Hippocampal formation (tissue), 2 donors: ENCODE data around the gene ITPR3.

ENCODE experiments used
- DNase-seq, 2 donors: peaks; one replicate each; lab custom pipeline; 2025; lab: John Stamatoyannopoulos, UW

ITPR3 gene

GRCh38 chr6:33737267-33738026 is 116.3 kb downstream of the ITPR3 start:
- DNase-seq: no peak

DNA sequence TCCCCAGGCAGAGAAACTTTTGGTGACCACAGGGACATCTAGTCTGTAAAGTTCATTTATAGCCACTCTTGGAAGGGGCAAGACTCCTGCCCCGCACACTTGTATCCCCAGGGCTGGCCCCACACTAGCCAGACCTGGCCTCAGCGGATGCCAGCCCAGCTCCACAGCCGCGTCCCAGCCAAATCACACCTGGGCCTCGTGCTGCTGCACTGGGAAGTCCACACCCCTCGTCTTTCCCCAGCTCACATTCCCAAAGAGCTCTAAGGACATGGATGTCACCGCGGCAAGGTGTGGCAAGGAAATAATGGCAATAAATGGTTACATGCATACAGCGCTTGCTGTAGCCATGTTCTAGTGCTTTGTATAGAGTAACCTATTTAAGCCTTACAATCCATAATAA is 117.0 kb downstream of the ITPR3 start:
- DNase-seq: no peak

DNA sequence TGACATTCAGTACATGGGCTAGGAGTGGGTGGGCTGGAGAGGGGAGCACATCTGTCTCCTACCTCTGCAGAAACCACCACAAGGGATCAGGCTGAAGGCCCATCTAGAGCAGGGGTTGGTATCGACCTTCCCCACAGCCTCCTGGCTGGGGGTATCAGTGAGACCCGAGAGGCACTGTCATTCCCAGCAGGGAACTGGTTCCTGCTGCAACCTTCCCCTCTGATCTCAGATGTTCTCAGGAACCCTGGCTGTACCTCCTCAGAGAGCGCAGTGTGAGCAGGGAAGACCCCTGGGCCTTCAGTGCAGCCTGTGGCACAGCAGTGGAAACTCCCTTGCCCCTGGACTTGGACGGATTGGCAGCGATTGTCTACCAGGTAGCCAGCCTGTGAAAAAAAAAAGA is 117.8 kb downstream of the ITPR3 start:
- no peak for DNase-seq

- no peak for DNase-seq
Measured at GRCh38 chr6:33739571-33739970, 118.4 kb downstream of the ITPR3 start.

DNA sequence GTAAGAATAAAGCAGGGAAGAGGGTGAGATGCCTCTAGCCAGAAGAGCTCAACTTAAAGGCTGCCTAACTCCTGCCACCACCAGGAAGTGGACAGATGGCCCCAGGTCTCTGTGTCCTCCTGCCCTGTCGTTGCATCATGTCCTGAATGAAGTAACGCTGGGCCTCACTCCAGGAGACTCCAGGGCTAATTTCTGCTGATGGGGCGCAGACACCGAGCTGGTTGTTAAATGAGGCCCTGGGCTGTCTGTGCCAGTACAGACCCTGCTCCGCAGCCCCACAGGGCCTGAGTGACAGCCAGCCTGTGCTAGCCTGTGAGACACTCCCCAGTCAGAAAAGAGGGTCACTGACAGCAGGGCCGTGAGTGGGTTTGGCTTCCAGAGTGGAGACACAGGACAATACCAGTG is 119.1 kb downstream of the ITPR3 start:
- no peak for DNase-seq

- no peak for DNase-seq
Measured at GRCh38 chr6:33740794-33741193, 119.7 kb downstream of the ITPR3 start.

GRCh38 chr6:33742092-33742491 is 121.0 kb downstream of the ITPR3 start:
- DNase-seq: no peak

- DNase-seq: no peak
Measured at GRCh38 chr6:33742837-33743236, 121.7 kb downstream of the ITPR3 start.

- DNase-seq: peak; percentile 60 to 63
Measured at GRCh38 chr6:33744001-33744848, 123.1 kb downstream of the ITPR3 start.

DNA sequence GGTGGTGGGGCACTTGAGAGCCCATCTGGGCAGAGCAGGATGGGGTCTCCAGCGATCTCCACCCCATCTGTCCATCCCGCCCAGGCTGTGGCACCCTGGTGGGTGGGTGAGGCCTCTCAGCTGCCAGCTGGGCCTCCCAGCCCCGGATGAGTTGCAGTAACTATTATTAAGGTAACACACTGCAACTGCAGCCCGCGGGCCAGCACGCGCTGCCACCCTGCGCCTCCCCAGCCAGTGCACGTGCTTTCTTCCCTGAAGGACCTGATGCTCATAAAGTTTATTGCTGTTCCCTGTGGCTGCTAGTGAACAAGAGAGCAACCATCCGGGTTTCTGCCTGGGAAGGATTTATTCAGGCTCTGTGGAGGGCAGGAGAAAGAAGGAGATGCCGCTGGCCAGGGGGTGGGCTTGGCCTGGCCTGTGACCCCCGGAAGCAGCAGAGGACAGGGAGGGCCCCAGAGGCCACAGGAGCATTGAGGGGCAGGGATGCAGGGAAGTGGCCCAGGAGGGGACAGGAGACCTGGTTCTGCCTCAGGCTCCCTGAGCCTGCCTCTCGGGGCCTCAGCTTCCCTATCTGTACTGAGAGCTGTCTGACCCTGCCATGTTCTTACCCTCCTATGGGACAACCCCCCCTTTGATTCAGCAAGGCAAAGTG is 123.9 kb downstream of the ITPR3 start:
- DNase-seq: no peak

DNA sequence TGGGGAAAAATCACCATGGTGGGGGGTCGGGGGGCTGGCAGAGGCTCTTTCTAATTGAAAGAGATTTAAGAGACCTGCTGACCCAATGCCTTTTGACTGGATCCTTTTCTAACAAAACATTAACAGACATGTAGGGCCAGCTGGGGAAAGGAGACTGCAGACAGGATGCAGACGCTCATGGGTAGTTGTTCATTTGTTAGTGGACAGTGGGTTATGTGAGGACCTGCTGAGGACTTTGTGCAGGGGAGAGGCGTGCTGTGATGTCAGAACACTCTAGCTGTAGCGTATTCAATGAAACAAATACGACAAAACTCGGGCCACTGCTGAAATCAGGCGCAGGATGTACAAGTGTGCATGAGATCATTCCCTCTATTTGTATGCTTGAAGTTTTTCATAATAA is 124.4 kb downstream of the ITPR3 start:
- DNase-seq: no peak
